Measurements from ENCODE around the gene P3H1. TPM values are rescaled to one million over a fixed set of nuclear protein-coding genes. Genes with fewer than 3 reads are reported as not detected.
A peak's percentile ranks its signal among the peaks of the same experiment; 100 is the strongest.
"Not testable (repeated sequence)": the region's sequence is repeated elsewhere in the genome, so short reads cannot be mapped to it uniquely, and the experiment has no call there.

Gene P3H1, protein sequence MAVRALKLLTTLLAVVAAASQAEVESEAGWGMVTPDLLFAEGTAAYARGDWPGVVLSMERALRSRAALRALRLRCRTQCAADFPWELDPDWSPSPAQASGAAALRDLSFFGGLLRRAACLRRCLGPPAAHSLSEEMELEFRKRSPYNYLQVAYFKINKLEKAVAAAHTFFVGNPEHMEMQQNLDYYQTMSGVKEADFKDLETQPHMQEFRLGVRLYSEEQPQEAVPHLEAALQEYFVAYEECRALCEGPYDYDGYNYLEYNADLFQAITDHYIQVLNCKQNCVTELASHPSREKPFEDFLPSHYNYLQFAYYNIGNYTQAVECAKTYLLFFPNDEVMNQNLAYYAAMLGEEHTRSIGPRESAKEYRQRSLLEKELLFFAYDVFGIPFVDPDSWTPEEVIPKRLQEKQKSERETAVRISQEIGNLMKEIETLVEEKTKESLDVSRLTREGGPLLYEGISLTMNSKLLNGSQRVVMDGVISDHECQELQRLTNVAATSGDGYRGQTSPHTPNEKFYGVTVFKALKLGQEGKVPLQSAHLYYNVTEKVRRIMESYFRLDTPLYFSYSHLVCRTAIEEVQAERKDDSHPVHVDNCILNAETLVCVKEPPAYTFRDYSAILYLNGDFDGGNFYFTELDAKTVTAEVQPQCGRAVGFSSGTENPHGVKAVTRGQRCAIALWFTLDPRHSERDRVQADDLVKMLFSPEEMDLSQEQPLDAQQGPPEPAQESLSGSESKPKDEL
- 1 to 10 TPM; 3.0 to 7.0 (median 5.6) TPM for total RNA-seq

DNA sequence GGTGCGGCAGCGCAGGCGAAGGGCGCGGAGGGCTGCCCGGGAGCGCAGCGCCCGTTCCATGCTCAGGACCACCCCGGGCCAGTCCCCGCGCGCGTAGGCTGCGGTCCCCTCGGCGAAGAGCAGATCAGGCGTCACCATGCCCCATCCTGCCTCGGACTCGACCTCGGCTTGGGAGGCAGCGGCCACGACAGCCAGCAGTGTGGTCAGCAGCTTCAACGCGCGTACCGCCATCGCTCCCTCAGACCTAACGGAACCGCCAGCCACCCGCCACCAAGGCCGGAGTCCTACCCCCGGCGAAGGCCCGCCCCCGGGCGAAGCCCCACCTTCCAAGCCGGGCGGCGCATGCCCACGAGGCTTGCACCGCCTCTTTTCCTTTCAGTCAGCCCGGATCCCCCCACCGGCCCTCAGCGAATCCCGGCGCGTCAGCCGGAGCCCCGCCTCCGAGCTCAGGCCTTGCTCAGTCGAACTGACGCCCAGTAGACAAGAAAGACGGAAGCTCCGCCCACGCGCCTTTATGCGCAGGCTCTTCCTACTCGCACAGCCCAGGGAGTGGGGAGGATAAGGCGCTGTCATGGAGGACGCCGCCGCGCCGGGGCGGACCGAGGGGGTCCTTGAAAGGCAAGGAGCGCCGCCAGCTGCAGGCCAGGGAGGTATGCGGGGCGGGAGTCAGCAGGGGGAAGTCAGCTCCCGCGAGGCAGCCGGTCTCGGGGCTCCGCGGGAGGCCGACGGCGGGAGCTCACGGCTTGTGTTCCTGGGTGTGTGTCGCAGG is at the start of gene P3H1, which contains the start of gene C1orf50:
TSS of gene P3H1 (minus strand) at position 288 of the 769 bp plus-strand sequence. CDS start at position 231, 57 bp downstream.
TSS of gene C1orf50 (plus strand) at position 509 of the 769 bp plus-strand sequence. CDS start at position 572, 63 bp downstream.
- ATAC-seq (peak; percentile 94 to 96), DNase-seq (peak; percentile 99 to 100)
- peaks cover 33 to 34% of the 10 kb centered on the region in 2 donors for H3K4me1 ChIP-seq
- peak; percentile 97 to 98 for TF ChIP-seq POLR2A (IDR thresholded peaks at IDR 0.05)
- TF ChIP-seq, protein P1, sequence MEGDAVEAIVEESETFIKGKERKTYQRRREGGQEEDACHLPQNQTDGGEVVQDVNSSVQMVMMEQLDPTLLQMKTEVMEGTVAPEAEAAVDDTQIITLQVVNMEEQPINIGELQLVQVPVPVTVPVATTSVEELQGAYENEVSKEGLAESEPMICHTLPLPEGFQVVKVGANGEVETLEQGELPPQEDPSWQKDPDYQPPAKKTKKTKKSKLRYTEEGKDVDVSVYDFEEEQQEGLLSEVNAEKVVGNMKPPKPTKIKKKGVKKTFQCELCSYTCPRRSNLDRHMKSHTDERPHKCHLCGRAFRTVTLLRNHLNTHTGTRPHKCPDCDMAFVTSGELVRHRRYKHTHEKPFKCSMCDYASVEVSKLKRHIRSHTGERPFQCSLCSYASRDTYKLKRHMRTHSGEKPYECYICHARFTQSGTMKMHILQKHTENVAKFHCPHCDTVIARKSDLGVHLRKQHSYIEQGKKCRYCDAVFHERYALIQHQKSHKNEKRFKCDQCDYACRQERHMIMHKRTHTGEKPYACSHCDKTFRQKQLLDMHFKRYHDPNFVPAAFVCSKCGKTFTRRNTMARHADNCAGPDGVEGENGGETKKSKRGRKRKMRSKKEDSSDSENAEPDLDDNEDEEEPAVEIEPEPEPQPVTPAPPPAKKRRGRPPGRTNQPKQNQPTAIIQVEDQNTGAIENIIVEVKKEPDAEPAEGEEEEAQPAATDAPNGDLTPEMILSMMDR (IDR thresholded peaks at IDR 0.05 in 4 of 5, conservative IDR thresholded peaks at IDR 0.05 in 1 of 5) = no peak
- H3K4me3 ChIP-seq = peak within 1 kb of the TSS; percentile 75 to 99 (median 94)
- H3K27ac ChIP-seq = peak within 1 kb of the TSS; percentile 92 to 96 (median 95)
- in situ Hi-C loops (cut with MboI; ENCODE audit: low sequenced_read_pairs in 4 of 4) = loop anchor here in 2 of 4 donors (10.0 to 25.0 kb wide), 3 partner anchors 82 to 430 kb away; partner anchors contain the start of genes FOXJ3 (in 1 of the 2) and YBX1 (in 1 of the 2)
- no peaks in the 10 kb centered on the region for H3K9me3 ChIP-seq
- H3K27me3 ChIP-seq = no peaks in the 10 kb centered on the region
- intact Hi-C loops (cut with DNase I; ENCODE audit: low total_unique reads) = loop anchor here (1.0 to 10.0 kb wide), 7 partner anchors 50 to 432 kb away; partner anchors contain the start of genes CCDC30, CFAP57, EBNA1BP2 and ERMAP
- no peaks in the 10 kb centered on the region for H3K36me3 ChIP-seq

DNA sequence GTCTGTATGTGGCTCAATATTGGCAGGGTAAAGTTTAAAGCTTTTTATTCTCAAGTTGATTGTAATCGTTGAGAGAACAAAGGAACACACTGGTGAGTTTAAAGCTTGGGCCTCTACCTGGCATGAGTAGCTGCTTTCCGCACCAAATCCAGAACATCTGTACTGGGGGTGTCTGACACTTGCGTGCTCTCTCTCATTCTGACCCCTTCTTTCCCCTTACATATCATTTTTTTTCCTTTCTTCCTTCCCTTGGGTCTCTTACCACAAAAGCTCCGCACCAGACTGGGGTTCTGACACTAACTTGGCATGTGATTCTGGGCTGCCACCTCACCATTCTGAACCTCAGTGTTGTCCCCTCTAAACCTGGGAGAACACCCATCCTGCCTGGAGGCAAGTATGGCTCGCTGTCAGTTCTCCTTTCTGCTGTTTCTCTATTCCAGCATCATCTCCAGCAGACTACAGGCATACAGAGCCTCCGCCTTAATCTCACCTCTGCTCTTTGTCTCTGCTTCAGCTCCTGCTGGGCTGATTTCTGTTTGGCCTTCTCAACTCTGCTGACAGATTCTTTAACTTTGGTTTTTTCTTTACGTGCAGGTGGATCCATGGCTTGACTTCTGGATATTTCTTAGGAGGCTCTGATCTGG is 49.2 kb upstream of the P3H1 start:
- Histone ChIP-seq H3K9me3 (no peaks in the 10 kb centered on the region), H3K27me3 (no peaks in the 10 kb centered on the region), H3K4me1 (peaks cover 0 to 20% of the 10 kb centered on the region in 2 donors), H3K4me3 (peak overlapping the region; percentile 65 to 95 (median 76)), H3K36me3 (no peaks in the 10 kb centered on the region), H3K27ac (peak overlapping the region; percentile 88 to 100 (median 96))
- no peak for DNase-seq
- intact Hi-C loops (cut with DNase I; ENCODE audit: low total_unique reads) (loop anchor here (2.0 to 10.0 kb wide), 2 partner anchors 109 to 353 kb away; partner anchors contain the start of gene CCDC30), in situ Hi-C loops (cut with MboI; ENCODE audit: low sequenced_read_pairs in 4 of 4) (no loop called here)
- ATAC-seq = peak; percentile 0 to 8
- TF ChIP-seq, protein P1 (IDR thresholded peaks at IDR 0.05 in 4 of 5, conservative IDR thresholded peaks at IDR 0.05 in 1 of 5) = no peak
- no peak for TF ChIP-seq POLR2A (IDR thresholded peaks at IDR 0.05)

DNA sequence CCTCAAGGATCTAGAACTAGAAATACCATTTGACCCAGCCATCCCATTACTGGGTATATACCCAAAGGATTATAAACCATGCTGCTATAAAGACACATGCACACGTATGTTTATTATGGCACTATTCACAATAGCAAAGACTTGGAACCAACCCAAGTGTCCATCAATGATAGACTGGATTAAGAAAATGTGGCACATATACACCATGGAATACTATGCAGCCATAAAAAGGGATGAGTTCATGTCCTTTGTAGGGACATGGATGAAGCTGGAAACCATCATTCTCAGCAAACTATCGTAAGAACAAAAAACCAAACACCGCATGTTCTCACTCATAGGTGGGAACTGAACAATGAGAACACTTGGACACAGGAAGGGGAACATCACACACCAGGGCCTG is 48.0 kb upstream of the P3H1 start:
- H3K36me3 ChIP-seq; H3K4me3 ChIP-seq; H3K9me3 ChIP-seq; DNase-seq; H3K27ac ChIP-seq; in situ Hi-C loops (cut with MboI; ENCODE audit: low sequenced_read_pairs in 4 of 4); ATAC-seq; H3K27me3 ChIP-seq: not testable (repeated sequence)
- intact Hi-C loops (cut with DNase I; ENCODE audit: low total_unique reads) = loop anchor here (10.0 kb wide), 1 partner anchor 110 kb away; no protein-coding TSS in a partner anchor
- H3K4me1 ChIP-seq = peaks cover 0 to 20% of the 10 kb centered on the region in 2 donors

DNA sequence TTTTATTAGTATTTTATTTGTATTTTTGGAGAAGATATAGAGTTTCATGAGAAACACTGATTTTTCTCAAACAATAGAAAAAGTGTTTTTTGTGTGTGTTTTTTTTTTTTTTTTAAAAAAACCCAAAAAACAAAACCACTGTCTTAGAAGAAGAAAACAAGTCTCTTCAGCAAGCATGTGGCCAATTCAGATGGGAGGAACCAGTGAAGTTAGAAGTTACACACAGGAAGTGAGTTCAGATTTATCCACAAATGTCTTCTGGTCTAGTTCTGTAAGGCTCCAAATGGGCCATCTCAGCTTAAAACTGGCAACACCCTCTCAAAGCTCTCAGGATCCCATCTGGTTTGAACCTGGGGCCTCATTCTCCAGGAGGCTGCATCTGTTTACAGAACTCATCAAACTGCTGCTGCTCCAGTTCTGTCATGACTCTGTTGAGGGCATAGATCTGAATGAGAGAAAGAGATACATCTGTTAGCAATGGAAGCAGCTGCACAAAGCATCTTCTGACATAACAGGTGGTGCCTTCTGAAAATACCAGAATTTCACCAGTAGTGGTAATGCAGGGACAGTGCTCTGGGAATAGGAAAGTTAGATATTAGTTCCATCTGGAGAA is 40.3 kb upstream of the P3H1 start:
- in situ Hi-C loops (cut with MboI; ENCODE audit: low sequenced_read_pairs in 4 of 4) (no loop called here), intact Hi-C loops (cut with DNase I; ENCODE audit: low total_unique reads) (no loop called here)
- TF ChIP-seq POLR2A (IDR thresholded peaks at IDR 0.05) = no peak
- TF ChIP-seq, protein P1 (IDR thresholded peaks at IDR 0.05 in 4 of 5, conservative IDR thresholded peaks at IDR 0.05 in 1 of 5) = no peak
- Histone ChIP-seq H3K27ac (no peak overlapping the region), H3K36me3 (no peaks in the 10 kb centered on the region), H3K27me3 (no peaks in the 10 kb centered on the region), H3K9me3 (no peaks in the 10 kb centered on the region), H3K4me1 (peaks cover 0 to 4% of the 10 kb centered on the region in 2 donors), H3K4me3 (no peak overlapping the region)
- no peak for ATAC-seq
- no peak for DNase-seq

All from gastrocnemius medialis (tissue), 4 donors.